Activated CD4-positive, alpha-beta memory T cell treated with anti-CD3 and anti-CD28 coated beads for 36 hours (primary cell): Measurements from ENCODE around the gene MYO10. TPM values are rescaled to one million over a fixed set of nuclear protein-coding genes. Genes with fewer than 3 reads are reported as not detected.
"Not testable (repeated sequence)": the region's sequence is repeated elsewhere in the genome, so short reads cannot be mapped to it uniquely, and the experiment has no call there.

Experiments
- CTCF ChIA-PET: fragments of 350-600 bp; sonication (Branson Sonifier 250); formaldehyde crosslinking; loops from one replicate; lab custom pipeline; 2021; ENCODE audit warnings: antibody characterized with exemption, inconsistent platforms; lab: Charles Lee
- POLR2A ChIA-PET: fragments of 350-600 bp; sonication (Branson Sonifier 250); formaldehyde crosslinking; loops from one replicate; lab custom pipeline; 2021; ENCODE audit warnings: antibody characterized with exemption; lab: Charles Lee
- DNase-seq: peaks from one replicate; pipeline ENCODE4 v3.0.0-alpha.2; 2020
- H3K27ac Mint-ChIP-seq: one replicate; pipeline ENCODE4 v1.8.0; 2021; ENCODE audit warnings: mixed read lengths
- H3K27me3 Mint-ChIP-seq: one replicate; pipeline ENCODE4 v1.8.0; 2021; ENCODE audit warnings: mixed read lengths
- H3K36me3 Mint-ChIP-seq: one replicate; pipeline ENCODE4 v1.8.0; 2021; ENCODE audit warnings: mixed read lengths
- H3K4me1 Mint-ChIP-seq: one replicate; pipeline ENCODE4 v1.8.0; 2021; ENCODE audit warnings: low read depth, mixed read lengths
- H3K4me3 Mint-ChIP-seq: one replicate; pipeline ENCODE4 v1.8.0; 2021; ENCODE audit warnings: mild to moderate bottlenecking, mixed read lengths
- H3K9me3 Mint-ChIP-seq: one replicate; pipeline ENCODE4 v1.8.0; 2021; ENCODE audit warnings: mixed read lengths
- intact Hi-C: fragments of 100-400 bp; cut with micrococcal nuclease; formaldehyde crosslinking; loops from one replicate; pipeline ENCODE4 v1.15.1; 2023
- total RNA-seq, 2 experiments: library from RNA; stranded (reverse); gene quantifications; one replicate each; pipeline ENCODE4 v1.2.3, GENCODE V29; 2021

The MYO10 gene
- total RNA-seq, 2 experiments from 2014 or later: 0.21 to 0.34 TPM

- ChIA-PET CTCF (no interaction called here), POLR2A (no interaction called here)
- H3K4me1 Mint-ChIP-seq: peaks cover 2% of the 10 kb centered on the region
- H3K36me3 Mint-ChIP-seq: no peaks in the 10 kb centered on the region
- intact Hi-C loops: no loop called here
- DNase-seq: no peak
- H3K27ac Mint-ChIP-seq: no peak overlapping the region
- no peaks in the 10 kb centered on the region for H3K9me3 Mint-ChIP-seq
- no peak overlapping the region for H3K4me3 Mint-ChIP-seq
- peaks cover 21% of the 10 kb centered on the region for H3K27me3 Mint-ChIP-seq
These were observed 203.7 kb downstream of the MYO10 start for GRCh38 chr5:16732356-16732755.

- peaks cover 9% of the 10 kb centered on the region for H3K27me3 Mint-ChIP-seq
- H3K4me1 Mint-ChIP-seq: peaks cover 12% of the 10 kb centered on the region
- peaks cover 5% of the 10 kb centered on the region for H3K9me3 Mint-ChIP-seq
- no peak overlapping the region for H3K27ac Mint-ChIP-seq
- H3K36me3 Mint-ChIP-seq: no peaks in the 10 kb centered on the region
- ChIA-PET CTCF (interaction anchor here (0.7 kb wide), 1 partner anchor 58 kb away, joined by 4 read pairs; no protein-coding TSS in a partner anchor), POLR2A (no interaction called here)
- DNase-seq: no peak
- intact Hi-C loops: no loop called here
- no peak overlapping the region for H3K4me3 Mint-ChIP-seq
These were observed 208.2 kb downstream of the MYO10 start for GRCh38 chr5:16727755-16728325.

GRCh38 chr5:16726538-16726946, 209.5 kb downstream of the MYO10 start:
- H3K4me3 Mint-ChIP-seq: no peak overlapping the region
- ChIA-PET POLR2A (no interaction called here), CTCF (no interaction called here)
- peaks cover 5% of the 10 kb centered on the region for H3K9me3 Mint-ChIP-seq
- H3K27ac Mint-ChIP-seq: no peak overlapping the region
- peak; percentile 44 for DNase-seq
- H3K4me1 Mint-ChIP-seq: peaks cover 12% of the 10 kb centered on the region
- no peaks in the 10 kb centered on the region for H3K36me3 Mint-ChIP-seq
- intact Hi-C loops: no loop called here
- peaks cover 6% of the 10 kb centered on the region for H3K27me3 Mint-ChIP-seq

GRCh38 chr5:16725575-16725974, 210.5 kb downstream of the MYO10 start:
- H3K4me3 Mint-ChIP-seq: no peak overlapping the region
- CTCF ChIA-PET: no interaction called here
- POLR2A ChIA-PET: no interaction called here

GRCh38 chr5:16723821-16724220, 212.3 kb downstream of the MYO10 start:
- Mint-ChIP-seq H3K4me1 (peaks cover 12% of the 10 kb centered on the region), H3K27ac (no peak overlapping the region)
- CTCF ChIA-PET: no interaction called here

More at GRCh38 chr5:16725575-16725974, 210.5 kb downstream of the MYO10 start:
- no peak for DNase-seq
- peaks cover 5% of the 10 kb centered on the region for H3K9me3 Mint-ChIP-seq
- no peaks in the 10 kb centered on the region for H3K36me3 Mint-ChIP-seq
- peaks cover 12% of the 10 kb centered on the region for H3K4me1 Mint-ChIP-seq
- H3K27me3 Mint-ChIP-seq: peaks cover 4% of the 10 kb centered on the region
- intact Hi-C loops: no loop called here
- no peak overlapping the region for H3K27ac Mint-ChIP-seq

GRCh38 chr5:16722097-16722495, 214.0 kb downstream of the MYO10 start:
- H3K4me3 Mint-ChIP-seq: no peak overlapping the region
- no peaks in the 10 kb centered on the region for H3K36me3 Mint-ChIP-seq
- no peak overlapping the region for H3K27ac Mint-ChIP-seq
- peaks cover 10% of the 10 kb centered on the region for H3K4me1 Mint-ChIP-seq
- intact Hi-C loops: no loop called here
- H3K27me3 Mint-ChIP-seq: no peaks in the 10 kb centered on the region
- ChIA-PET POLR2A (no interaction called here), CTCF (no interaction called here)
- H3K9me3 Mint-ChIP-seq: peaks cover 5% of the 10 kb centered on the region
- no peak for DNase-seq

More at GRCh38 chr5:16723821-16724220, 212.3 kb downstream of the MYO10 start:
- DNase-seq: no peak
- intact Hi-C loops: no loop called here
- Mint-ChIP-seq H3K36me3 (no peaks in the 10 kb centered on the region), H3K4me3 (no peak overlapping the region), H3K9me3 (peaks cover 5% of the 10 kb centered on the region), H3K27me3 (no peaks in the 10 kb centered on the region)
- POLR2A ChIA-PET: no interaction called here

GRCh38 chr5:16721151-16722096, 214.7 kb downstream of the MYO10 start:
- ChIA-PET POLR2A (no interaction called here), CTCF (no interaction called here)
- Mint-ChIP-seq H3K27ac (no peak overlapping the region), H3K4me3 (no peak overlapping the region), H3K27me3 (no peaks in the 10 kb centered on the region), H3K9me3 (peaks cover 5% of the 10 kb centered on the region), H3K36me3 (no peaks in the 10 kb centered on the region), H3K4me1 (peaks cover 5% of the 10 kb centered on the region)
- DNase-seq: no peak
- intact Hi-C loops: no loop called here

GRCh38 chr5:16718036-16718435, 218.1 kb downstream of the MYO10 start:
- DNase-seq, CTCF ChIA-PET, H3K4me3 Mint-ChIP-seq, H3K36me3 Mint-ChIP-seq, H3K27ac Mint-ChIP-seq, H3K9me3 Mint-ChIP-seq, intact Hi-C loops, H3K4me1 Mint-ChIP-seq, H3K27me3 Mint-ChIP-seq: not testable (repeated sequence)
- POLR2A ChIA-PET: interaction anchor here (0.5 kb wide), 1 partner anchor 33 kb away, joined by 3 read pairs; no protein-coding TSS in a partner anchor

- no peaks in the 10 kb centered on the region for H3K4me1 Mint-ChIP-seq
- H3K27me3 Mint-ChIP-seq: peaks cover 9% of the 10 kb centered on the region
- no peak for DNase-seq
- H3K36me3 Mint-ChIP-seq: no peaks in the 10 kb centered on the region
- ChIA-PET POLR2A (no interaction called here), CTCF (no interaction called here)
- H3K4me3 Mint-ChIP-seq: no peak overlapping the region
- no peak overlapping the region for H3K27ac Mint-ChIP-seq
- intact Hi-C loops: no loop called here
- H3K9me3 Mint-ChIP-seq: no peaks in the 10 kb centered on the region
These were observed 222.6 kb downstream of the MYO10 start for GRCh38 chr5:16713386-16713928.

- no peaks in the 10 kb centered on the region for H3K9me3 Mint-ChIP-seq
- no peaks in the 10 kb centered on the region for H3K4me1 Mint-ChIP-seq
- intact Hi-C loops: no loop called here
- no peak for DNase-seq
- no peak overlapping the region for H3K4me3 Mint-ChIP-seq
- ChIA-PET POLR2A (no interaction called here), CTCF (no interaction called here)
- H3K36me3 Mint-ChIP-seq: no peaks in the 10 kb centered on the region
- H3K27ac Mint-ChIP-seq: no peak overlapping the region
- H3K27me3 Mint-ChIP-seq: peaks cover 9% of the 10 kb centered on the region
These were observed 223.5 kb downstream of the MYO10 start for GRCh38 chr5:16712620-16713019.

- H3K36me3 Mint-ChIP-seq: no peaks in the 10 kb centered on the region
These were observed 223.9 kb downstream of the MYO10 start for GRCh38 chr5:16712178-16712577.

GRCh38 chr5:16709691-16710433, 226.2 kb downstream of the MYO10 start:
- intact Hi-C loops: no loop called here
- Mint-ChIP-seq H3K36me3 (no peaks in the 10 kb centered on the region), H3K4me3 (no peak overlapping the region), H3K27me3 (peaks cover 9% of the 10 kb centered on the region), H3K27ac (no peak overlapping the region), H3K9me3 (no peaks in the 10 kb centered on the region), H3K4me1 (no peaks in the 10 kb centered on the region)
- no peak for DNase-seq
- CTCF ChIA-PET: no interaction called here
- POLR2A ChIA-PET: no interaction called here

More at GRCh38 chr5:16712178-16712577, 223.9 kb downstream of the MYO10 start:
- Mint-ChIP-seq H3K27me3 (peaks cover 9% of the 10 kb centered on the region), H3K9me3 (no peaks in the 10 kb centered on the region), H3K4me1 (no peaks in the 10 kb centered on the region), H3K27ac (no peak overlapping the region), H3K4me3 (no peak overlapping the region)
- DNase-seq: no peak
- ChIA-PET CTCF (no interaction called here), POLR2A (no interaction called here)
- intact Hi-C loops: no loop called here
